ENCODE data around the gene PDZRN4.

DNA sequence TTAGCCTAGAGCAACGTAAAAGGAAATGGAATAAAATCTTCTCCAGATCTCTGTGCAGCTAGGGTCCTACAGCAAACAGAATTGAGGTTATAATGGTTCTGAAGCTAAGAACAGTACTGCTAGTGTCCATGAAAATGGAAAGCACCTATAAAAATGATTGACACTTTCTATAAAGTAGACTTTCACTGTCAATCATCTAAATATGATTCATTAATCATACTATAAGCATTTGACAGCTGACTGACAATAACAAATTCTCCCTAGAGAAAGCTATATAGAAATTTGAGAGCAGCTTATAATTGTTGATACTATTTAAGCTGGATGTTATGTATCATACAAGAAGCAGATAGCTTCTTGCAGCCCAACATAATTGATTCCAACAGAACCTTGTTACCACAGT, 80.9 kb downstream of the PDZRN4 start:
- TF ChIP-seq CTCF (IDR thresholded peaks at IDR 0.05) (no peak), EP300 (IDR thresholded peaks at IDR 0.05) (no peak)

Data from tibial nerve (tissue), 4 donors.